Esophagus muscularis mucosa (tissue), 4 donors: ENCODE measurements around the gene LDHA.

Source experiments
- EP300 ChIP-seq: sonication (generic); formaldehyde crosslinking; IDR thresholded peaks from one replicate; pipeline ENCODE4 v1.6.1; 2017; ENCODE audit warnings: antibody characterized with exemption
- POLR2A ChIP-seq: fragments of 450-650 bp; IDR thresholded peaks from one replicate; pipeline ENCODE4 v1.6.1; 2017; ENCODE audit warnings: antibody characterized with exemption, moderate library complexity, mild to moderate bottlenecking, low read depth
- POLR2AphosphoS5 ChIP-seq, 2 donors: sonication (generic); formaldehyde crosslinking; IDR thresholded peaks; one replicate each; pipeline ENCODE4 v1.6.1; 2017; ENCODE audit warnings: antibody characterized with exemption in 2 of 2
- TF ChIP-seq, protein P1 (sequence below), 3 experiments: fragments of 200-600 bp in 2 of 3; fragments of 450-650 bp in 1 of 3; sonication (generic) in 2 of 3; IDR thresholded peaks; one replicate each; pipeline ENCODE4 v1.5.1; 2017 to 2019; ENCODE audit warnings: antibody characterized with exemption in 3 of 3, mild to moderate bottlenecking in 2 of 3, moderate library complexity in 1 of 3

GRCh38 chr11:18452927-18453326, 58.6 kb downstream of the LDHA start:
- no peak for TF ChIP-seq EP300
- no peak for TF ChIP-seq POLR2A
- TF ChIP-seq, protein P1, sequence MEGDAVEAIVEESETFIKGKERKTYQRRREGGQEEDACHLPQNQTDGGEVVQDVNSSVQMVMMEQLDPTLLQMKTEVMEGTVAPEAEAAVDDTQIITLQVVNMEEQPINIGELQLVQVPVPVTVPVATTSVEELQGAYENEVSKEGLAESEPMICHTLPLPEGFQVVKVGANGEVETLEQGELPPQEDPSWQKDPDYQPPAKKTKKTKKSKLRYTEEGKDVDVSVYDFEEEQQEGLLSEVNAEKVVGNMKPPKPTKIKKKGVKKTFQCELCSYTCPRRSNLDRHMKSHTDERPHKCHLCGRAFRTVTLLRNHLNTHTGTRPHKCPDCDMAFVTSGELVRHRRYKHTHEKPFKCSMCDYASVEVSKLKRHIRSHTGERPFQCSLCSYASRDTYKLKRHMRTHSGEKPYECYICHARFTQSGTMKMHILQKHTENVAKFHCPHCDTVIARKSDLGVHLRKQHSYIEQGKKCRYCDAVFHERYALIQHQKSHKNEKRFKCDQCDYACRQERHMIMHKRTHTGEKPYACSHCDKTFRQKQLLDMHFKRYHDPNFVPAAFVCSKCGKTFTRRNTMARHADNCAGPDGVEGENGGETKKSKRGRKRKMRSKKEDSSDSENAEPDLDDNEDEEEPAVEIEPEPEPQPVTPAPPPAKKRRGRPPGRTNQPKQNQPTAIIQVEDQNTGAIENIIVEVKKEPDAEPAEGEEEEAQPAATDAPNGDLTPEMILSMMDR (IDR thresholded peaks at IDR 0.05), result no peak
- TF ChIP-seq POLR2AphosphoS5 (IDR thresholded peaks at IDR 0.05), result no peak
